CD4-positive, alpha-beta T cell treated with Interleukin-4 for 1 hour (primary cell): ENCODE data around the gene POMGNT1.
A peak's percentile ranks its signal among the peaks of the same experiment; 100 is the strongest.

ENCODE experiments used
- DNase-seq, 2 donors: peaks; one replicate each; pipeline ENCODE4 v3.0.0-alpha.2; 2020 to 2022

Gene POMGNT1

DNA sequence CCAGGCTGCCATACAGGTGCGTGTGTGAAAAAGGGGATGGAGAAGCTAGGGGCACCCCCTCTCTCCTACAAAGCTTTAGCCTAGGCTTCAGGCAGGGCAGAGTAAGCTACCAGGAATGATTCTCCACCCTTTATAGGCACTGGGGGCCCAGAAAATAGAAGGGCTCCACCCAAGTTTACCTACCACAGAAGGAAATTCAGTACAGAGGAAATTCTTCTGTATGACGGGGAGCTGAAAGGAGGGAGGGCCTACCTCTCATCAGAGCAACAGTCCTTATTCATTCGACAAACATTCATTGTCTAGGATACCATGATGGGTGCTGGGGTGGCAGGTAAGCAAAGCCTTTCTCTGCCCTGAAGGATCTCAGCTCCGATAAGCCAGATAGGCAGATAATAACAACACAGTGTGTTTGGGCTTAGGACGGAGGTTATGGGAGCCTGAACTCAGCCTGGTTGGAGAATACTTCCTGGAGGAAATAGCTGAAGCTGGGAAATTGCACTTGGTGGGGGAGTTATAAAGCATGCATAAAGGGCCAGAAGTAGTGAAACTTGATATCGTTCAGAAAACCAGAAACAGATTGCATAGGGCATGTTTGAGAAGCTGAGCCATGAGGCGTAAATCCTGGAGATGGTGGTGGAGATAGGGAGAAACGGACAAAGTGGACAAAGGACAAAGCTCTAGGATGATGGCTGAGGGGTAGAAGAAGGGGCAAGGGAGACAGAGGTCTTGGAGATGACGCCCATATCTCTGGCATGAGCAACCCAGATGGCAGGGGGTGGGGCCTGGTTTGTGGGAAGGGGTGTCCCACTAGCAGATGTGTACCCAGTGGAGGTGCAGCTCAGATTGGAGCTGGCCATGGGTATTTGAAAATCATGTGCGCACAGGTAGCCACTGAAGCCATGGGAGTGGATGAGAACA is 16.6 kb downstream of the POMGNT1 start:
- DNase-seq, result no peak

DNA sequence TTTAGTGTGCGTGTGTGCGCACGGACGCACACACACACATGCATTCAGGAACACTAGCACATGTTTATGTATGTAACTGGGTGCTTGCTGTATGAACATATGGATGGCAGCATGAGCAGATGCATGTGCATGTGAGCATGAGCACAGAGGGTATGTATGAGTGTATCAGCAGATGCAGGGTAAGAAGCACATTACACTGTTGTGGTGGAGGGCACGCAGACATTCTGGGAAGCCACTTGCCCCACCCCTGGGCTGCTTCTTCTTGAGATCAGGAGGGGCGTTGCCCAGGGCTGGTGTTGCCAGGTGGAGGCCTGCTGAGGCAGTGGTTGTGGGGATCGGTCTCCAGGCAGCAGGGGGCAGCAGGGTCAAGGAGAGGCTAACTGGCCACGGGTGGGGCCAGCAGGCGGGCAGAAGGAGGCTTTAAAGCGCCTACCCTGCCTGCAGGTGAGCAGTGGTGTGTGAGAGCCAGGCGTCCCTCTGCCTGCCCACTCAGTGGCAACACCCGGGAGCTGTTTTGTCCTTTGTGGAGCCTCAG is 18.1 kb downstream of the POMGNT1 start:
- no peak for DNase-seq

DNA sequence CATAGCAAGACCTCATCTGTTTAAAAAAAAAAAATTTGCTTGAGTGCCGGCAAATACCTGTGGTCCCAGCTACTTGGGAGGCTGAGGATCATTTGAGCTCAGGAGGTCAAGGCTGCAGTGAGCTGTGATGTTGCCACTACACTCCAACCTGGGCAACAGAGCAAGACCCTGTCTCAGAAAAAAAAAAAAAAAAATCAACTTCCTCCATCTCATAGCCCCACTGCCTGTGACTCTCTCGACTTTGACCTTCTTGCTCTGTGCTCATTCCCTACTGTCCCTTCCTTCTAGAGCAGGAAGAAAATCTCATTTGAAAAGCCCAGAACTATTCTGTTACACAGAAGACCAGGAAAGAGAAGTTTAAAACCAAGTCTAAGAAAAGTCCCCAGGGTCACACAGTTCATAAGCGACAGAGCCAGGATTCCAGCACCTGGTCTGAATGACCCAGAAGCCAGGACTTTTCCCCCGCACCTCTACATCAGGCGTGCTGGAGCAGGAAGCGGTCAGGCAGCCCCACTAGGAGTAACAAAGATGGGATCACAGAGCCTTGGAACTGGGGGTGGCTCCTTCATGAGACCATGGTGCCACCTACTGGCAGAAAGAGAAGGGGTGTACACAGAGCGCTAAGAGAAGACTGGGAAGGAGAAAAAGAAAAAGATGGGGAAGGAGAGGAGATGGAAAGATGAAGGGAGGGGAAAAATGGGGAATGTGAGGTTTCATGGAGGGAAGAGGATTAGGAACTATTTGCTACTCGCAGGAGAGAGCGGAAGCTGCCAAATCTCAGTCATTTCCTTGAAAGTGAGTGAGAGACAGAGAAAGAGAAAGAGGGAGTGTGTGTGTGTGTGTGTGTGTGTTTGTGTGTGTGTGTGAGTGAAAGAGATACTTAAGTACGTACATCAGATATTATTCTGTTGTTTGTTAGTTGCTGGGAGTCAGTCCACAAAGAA is 18.8 kb downstream of the POMGNT1 start:
- DNase-seq, result peak; percentile 65 to 70

DNA sequence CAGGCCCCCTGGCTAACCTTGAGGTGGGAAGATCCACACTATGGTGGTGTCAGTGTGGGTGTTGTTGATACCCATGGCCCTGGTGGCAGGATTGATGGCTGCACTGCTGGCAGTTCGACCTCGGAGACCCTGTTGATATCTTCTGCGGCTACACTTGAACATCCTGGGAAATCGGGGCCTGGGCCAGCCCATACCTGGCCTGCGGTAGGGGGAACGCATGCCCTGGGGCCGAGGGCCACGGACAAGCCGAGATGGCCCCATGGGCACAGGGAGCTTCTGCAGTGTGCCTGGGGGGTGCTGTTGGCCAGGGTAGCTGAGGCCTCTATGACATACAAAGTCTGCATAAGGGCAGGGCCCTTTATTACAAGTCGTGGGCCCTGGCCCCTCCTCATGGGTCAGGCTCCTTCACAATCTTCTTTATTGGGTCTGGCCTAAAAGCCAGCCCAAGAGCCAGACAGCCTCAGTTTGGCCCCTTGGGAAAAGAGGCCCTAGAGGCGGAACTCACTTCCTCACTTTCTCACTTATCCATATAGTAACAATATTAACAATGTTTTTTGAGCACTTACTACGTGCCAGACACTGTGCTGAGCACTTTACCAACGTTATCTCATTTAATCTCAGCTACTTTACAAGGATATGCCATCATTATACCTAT is 21.9 kb downstream of the POMGNT1 start, which contains the start of gene P3R3URF:
Gene P3R3URF, minus strand, starts transcription at position 278 of the 655 bp plus-strand sequence. Its CDS starts 17 bp downstream, at position 261.
- no peak for DNase-seq

DNA sequence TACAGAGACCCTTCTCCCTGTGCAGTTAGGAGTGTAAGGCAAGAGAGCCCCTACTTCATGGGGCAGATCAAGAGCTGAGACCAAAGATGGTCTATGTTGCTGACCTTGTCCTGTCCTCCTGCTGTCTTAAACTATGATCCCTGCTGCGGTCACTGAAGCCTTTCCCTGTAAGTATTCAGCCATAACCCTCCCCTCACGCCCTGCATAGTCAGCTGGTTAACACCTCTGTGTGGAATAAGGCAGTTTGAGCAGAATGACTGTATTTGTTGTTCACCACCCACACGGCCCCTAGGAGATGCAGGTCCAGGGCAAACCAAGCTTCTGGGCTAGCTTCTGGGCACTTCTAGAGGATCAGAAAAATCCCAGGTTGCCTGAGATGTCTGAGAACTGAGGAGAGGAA is 23.0 kb downstream of the POMGNT1 start:
- DNase-seq, result no peak

DNA sequence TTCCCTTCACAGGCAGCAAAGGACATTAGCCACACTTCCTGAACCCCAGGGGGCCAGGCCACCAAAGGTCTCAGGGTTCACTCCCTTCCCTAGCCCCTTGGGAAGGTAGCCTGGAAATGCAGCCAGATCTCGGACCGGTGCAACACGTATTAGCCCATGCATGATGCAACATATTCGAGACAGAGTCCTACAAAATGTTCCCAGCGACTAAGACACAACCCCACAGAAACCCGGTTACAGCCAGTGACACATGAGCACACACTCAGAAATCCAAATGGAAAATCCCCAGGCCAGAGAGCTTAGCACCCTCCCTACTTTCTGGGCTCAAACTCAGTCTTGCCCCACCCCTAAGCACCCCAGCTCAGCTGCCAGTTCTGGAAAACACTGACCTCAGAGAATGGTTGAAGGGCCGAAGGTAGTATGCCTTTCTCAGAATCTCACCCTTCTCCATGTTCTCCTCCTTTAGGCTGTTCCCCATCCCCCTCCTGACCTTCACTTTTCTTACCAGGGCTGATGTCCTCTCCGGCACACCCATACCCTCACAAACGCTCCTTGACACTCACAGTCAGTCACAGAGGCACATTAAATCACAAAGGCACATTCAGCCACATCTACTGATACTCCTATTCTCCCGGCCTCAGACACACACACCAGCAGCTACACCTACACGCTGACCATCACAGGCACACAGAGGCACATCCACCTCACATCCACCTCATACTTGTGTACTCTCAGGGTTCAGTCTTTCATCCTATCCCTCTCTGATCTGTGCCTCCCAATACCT is 23.6 kb downstream of the POMGNT1 start, which contains the start of gene TSPAN1:
Gene TSPAN1, plus strand, starts transcription at position 640 of the 784 bp plus-strand sequence. CDS start 6,021 bp downstream, outside the sequence.
- DNase-seq, result no peak

DNA sequence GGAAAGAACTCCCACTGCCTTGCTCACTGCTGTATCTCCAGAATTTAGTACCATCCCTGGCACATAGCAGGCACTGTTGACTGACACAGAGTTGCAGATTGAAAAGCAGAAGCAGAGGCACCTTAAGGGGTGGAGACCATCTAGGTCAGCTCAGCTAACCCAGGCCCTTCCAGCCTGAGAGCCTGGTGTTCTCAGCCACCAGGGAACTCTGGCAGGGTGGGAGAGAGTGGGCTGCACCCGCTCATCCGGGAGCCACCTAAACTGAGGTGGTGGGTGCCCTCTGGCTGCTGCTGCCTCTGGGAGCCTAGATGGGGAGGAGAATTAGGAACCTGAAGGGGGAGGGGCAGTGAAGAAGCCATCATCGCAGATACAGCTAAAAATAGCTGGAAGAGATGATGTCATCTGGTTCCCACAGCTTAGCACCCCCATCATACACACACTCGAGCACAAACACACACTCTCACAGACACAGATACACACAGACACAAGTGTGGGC is 24.8 kb downstream of the POMGNT1 start:
- DNase-seq, result no peak

DNA sequence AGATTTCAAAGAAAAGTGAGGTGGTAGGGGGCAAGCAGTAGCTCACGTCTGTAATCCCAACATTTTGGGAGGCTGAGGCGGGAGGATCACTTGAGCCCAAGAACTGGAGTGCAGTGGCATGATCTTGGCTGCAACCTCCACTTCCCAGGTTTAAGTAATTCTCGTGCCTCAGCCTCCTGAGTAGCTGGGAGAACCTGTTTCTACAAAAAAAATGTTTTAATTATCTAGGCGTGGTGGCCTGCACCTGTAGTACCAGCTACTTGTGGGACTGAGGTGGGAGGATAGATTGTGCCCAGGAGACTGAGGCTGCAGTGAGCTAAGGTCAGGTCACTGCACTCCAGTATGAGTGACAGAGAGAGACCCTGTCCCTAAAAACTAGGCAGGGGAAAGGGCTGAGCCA is 25.9 kb downstream of the POMGNT1 start:
- DNase-seq, result no peak

DNA sequence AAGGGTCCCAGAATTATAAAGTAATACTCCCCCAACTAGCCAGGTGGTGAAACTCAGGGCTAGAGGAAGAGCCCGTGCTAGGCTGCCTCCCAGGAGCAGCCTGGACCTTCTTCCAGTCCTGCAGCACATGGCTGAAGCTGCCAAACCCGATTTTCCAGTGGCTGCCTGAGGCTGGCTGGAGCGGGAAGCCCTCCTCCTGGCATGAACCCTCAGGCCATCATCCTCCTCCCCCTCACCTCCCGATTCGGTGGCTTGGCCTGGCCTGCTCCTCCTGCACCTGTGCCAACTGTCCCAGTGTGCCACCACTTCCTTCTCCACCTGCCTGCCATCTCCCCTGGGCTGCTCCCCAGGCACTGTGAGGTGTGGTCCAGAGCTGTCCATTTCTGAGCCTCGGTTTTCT is 26.4 kb downstream of the POMGNT1 start:
- DNase-seq, result no peak

DNA sequence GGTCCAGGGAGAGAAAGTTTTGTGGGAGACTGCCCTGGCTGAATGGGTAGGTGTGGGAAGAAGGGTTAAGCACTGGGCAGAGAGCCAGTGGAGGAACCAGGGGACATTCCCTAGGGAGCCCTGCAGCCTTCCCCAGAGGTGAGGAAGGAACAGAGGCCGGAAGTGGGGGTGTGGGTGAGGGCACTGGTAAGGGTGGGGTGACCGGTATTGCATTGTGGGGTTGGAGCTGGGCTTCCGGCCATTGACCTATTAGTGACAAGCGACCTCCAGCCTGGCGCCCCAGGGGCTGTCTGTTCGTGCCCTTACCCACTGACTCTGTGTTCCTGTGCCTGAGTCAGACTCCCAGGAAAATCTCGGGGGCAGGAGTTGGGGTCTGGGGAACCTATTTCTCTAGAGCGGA is 26.9 kb downstream of the POMGNT1 start:
- DNase-seq, result no peak

DNA sequence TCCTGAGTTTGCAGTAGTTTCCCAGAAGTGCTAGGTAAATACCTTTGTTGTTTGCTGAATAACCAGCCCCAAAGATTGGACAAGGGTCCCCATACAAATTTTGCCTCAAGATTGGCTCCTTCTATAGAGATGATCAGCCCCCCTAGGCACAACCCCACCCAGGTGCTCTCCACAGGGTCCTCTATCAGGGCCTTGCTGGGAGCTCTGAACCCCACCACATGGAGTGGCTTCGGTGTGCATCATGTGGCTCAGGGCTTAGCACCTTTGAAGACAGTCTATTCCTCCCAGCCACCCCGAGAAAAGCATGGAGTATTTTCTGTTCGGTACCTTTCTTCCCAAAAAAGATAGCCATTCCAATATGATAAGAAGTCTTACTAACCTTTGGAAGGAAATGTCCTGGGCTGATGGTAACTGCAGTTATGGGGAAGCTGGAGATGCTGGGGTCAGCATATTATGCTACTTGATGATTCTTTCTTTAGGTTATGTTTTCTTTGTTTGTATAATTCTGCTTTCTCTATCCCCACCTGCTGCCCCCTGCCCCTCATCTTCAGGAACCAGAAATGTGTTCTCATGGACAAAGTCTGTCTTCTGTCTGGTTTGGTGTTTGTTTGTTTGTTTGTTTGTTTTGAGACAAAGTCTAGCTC is 28.3 kb downstream of the POMGNT1 start:
- no peak for DNase-seq

DNA sequence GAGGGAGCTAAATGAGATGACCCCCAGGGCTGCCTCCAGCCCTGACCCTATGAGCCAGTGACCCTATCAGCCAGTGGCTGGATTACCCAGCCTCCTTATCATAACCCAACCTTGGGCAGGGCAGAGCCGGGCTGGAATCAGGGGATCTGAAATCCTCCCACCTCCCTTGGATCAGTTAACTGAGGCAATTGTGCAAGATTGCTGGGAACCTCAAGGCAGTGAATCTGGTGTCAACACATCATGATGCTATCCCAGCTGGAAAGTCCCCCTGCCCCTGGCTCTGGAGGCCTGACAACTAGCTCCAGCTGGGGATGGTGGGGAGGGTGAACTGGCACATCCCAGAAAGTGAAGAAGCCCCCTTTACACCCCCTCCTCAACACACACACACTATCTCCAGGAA is 29.8 kb downstream of the POMGNT1 start:
- no peak for DNase-seq

DNA sequence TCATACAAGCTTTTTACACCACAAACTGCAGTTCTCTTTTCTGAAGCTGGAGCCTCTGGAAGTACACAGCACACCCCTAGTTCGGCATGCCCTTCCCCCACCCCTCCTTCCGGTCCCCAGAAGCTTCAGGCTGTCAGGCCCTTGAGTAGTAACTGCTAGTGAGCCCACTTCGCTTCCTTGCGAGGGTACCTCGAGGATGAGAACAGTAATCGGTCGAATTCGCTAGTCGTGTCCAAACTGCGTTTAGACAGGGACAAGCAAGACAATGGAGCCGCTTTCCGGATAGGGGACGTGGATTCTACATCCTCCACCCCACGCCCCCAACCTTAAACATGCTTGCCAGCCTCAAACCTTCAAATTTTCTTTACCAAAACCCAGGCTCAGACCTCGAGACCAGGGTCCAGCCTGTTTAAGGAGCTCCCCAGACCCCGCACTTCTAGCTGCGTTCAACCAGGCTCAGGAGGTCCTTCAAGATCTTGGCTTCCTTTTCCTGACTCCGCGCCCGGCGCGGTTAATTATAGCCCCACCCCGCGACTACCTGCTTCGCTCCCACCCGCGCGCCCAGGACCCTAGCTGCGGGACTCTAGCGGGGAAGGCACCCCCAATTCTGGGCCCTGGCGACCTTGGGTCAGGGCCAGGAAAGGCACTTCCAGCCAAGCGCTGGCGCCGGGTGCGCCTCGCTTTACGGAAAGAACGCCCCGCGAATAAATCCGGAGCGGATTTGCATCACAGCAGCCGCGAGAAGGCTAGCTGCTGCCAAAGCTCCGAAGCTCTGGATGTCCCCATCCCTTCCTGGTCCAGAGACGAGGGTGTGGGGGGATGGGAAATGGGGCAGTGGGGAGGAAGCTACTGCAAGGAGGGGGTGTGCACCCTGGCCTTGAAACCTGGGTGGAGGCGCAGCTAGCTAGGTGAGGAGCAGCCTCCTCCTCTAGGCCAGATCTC is 31.4 kb downstream of the POMGNT1 start:
- DNase-seq, result peak; percentile 44

DNA sequence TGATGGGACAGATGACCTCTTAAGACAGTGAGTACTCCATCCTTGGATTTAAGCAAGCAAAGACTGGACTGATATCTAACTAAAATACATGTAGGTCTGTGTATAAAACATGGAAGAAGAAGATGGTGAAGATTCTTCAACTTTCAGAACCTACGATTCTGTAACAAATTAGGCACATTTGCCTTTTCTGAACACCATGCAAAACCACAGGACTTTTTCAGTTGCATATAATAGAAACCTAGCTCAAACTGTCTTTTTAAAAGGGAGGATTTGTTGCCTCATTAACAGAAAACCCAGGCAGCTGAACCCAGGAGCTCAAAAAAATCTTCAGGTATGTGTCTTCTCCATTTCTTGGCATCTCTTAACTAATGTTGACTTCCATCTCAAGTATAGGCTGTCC is 38.0 kb downstream of the POMGNT1 start:
- DNase-seq, result no peak

DNA sequence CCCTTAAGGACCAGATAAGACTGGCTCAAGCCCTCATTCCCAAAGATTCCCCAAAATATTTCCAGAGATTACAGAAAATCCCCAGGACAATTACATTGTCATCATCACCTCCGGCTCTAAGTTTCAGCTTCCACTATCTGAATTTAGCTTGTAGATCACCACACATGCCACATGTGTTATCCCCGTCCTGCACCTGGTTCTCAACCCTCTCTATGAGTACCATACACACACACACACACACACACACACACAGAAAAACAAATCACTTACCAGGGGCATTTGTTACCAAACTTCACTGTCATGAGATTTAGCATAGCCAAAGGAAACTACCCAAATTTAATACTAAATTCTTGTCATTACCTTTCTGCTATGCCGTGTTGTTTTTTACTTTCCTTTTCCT is 38.7 kb downstream of the POMGNT1 start:
- DNase-seq, result no peak

DNA sequence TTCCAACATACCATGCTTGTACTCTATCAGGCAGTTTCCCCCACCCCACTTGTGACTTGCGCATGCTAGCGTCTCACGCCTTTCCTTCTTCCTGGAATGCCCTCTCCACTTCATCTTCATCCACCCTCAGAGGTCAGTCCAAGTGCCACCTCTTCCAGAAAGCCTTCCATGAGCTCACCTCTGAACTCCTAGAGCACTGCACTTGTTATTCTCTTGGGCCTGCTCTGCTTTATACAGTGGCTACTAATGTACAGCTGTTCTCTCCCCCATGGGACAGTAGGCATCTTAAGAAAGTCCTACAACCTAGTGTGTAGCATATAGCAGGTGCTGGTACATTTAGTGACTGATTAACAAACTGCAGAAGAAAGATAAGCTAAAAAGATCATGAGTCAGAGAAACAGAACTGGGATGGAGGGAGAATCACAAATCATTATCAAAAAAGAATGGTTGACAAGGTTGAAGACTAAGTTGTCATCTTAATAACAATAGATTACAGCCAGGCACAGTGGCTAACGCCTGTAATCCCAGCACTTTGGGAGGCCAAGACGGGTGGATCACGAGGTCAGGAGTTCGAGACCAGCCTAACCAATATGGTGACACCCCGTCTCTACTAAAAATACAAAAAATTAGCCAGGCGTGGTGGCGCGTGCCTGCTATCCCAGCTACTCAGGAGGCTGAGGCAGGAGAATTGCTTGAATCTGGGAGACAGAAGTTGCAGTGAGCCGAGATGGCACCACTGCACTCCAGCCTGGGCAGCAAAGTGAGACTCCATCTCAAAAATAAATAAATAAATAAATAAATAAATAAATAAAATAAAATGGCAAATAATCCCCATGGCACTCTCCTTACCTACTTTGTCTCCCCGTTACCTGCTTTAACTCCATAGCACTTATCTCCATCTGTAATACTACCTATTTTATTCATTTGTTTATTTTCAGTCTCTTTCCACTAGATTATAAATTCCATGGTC is 39.6 kb downstream of the POMGNT1 start:
- DNase-seq, result no peak

DNA sequence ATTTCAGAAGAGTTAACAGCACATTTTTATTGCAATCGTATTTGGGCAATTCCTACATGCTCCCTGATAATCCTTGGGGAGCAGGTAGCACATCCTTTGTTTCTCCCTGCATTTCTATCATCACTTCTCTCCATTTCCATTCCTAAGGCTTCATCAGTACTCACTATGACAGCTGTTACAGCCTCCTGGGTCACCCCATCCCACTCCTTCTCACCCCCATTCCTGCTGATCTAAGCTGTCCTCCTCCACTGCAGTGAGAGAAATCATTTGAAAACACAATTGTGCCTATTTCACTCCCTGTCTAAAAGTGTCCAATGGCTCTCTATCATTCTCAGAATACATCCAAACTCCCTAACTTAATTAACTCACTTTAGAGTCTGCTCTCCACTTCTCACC is 40.3 kb downstream of the POMGNT1 start:
- no peak for DNase-seq

DNA sequence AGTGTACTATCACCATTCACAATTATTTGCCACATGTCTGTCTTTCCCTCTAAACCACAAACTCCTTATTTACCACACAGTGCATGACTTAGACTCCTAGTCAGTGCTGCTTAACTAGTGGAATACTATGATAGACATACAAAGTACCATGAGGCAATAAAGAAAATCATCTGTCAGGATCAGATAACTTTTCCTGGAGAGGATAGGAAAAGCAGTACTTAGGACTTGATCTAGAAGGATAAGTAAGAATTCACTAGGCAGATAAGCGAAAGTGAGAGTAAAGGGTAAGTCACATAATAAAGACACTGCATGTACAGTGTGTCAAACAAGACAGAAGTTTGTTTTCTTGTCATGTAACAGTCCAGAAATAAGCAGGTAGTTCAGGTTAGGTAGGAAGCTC is 44.5 kb downstream of the POMGNT1 start:
- DNase-seq, result no peak

DNA sequence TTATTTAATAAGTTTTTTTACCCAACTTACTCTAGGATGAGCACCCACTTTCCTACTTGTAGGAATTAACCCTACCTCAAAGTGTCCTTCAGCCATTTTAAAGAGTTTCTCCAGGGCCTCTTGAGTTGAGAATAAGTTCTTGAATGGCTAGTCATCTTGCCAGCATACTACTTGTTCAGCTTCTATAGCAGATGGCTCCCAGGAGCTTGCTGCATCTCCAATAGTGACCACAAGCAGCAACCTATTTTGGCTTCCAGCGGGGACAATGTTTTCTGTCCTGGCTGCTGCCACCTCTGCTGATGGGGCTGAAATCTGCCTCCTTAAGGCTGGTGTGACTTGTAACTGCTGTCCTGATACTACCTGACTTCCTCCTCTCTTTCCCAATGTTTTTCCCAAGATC is 45.0 kb downstream of the POMGNT1 start:
- DNase-seq, result no peak
